Stimulated activated CD4-positive, alpha-beta T cell treated with anti-CD3 and anti-CD28 coated beads, Interleukin-2, amount 100 ng/mL, for 4 hours (primary cell): Measurements from ENCODE around the gene PBX3.

Source experiments
- DNase-seq: peaks from one replicate; pipeline ENCODE4 v3.0.0-alpha.2; 2020; ENCODE audit warnings: low read depth

The PBX3 gene

GRCh38 chr9:125977223-125977622, 230.1 kb downstream of the PBX3 start:
- DNase-seq = no peak

DNA sequence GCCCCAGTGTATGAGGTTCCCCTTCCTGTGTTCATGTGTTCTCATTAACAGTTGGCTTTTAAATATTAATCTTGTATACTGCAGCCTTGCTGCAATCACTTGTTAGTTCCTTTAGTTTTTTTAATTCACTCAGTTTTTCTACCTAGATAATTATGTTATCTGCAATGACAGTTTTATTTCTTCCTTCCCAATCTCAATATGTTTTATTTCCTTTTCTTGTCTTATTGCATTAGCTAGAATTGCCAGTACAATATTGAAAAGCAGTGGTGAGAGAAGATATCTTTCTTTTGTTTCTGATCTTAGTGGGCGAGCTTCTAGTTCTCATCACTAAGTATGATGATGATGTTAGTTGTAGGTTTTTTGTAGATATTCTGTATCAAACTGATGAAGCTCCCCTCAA, 232.2 kb downstream of the PBX3 start:
- no peak for DNase-seq

DNA sequence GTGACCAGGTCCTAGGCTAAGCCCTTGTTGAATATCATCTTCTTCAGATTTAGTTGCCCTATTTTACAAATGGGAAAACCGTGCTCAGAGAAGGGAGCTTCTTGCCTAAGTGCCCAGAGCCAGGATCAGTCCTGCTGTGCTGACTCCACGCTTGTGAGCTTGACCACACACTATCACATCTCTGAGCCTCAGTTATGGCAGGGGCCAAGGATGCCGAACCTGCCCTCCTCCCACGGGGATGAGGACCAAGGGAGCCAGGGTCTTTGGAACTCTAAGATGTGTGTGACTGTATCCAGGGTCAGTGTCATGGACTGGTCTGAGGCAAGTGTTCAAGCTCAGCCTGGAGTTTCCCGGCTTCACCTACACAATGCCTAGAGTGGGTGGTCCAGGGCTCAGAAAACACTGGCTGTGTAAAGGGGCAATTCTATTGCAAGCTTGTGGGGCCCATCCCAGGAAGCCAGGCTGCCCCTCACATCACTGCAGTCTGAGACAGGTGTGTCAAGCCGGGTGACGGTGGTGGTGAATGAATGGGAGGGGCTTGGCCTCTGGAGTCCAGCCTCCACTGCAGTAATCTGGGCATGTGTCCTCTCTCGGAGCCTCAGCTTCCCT, 235.7 kb downstream of the PBX3 start:
- DNase-seq = no peak

GRCh38 chr9:125983681-125984080, 236.5 kb downstream of the PBX3 start:
- DNase-seq = no peak

GRCh38 chr9:125984461-125984860, 237.3 kb downstream of the PBX3 start:
- DNase-seq = no peak

- DNase-seq = no peak
Measured at GRCh38 chr9:125985142-125985997, 238.2 kb downstream of the PBX3 start.

DNA sequence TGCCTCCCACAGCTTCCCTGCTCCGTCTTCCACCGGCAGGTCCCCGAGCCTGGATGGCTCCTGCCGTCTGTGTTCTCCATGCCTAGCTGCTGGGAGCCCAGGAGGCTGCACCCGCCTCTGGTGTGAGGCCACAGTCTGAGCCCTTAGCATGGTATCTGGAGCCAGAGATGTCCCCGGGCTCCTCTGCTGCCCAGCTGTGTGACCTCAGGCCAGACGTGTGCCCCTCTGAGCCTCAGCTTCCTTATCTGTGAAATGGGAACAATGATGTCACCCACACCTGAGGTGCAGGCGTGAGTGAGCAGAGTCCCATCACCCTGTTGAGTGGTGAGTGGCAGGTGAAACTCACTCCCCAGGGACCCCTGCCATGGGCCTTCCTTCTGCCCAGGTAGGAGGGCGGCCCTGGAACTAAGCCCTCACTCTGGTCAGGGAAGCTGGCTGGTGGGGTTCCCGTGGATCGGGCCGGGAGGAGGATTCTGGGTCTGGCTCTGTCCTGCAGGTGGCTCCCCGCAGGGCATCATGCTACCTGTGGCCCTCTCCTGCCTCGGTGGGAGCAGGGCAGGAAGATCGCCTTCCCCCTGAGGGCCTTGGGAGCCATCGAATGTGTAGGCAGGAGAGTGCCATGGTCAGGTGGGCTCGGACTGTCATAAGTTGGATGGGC, 239.0 kb downstream of the PBX3 start:
- DNase-seq = no peak

DNA sequence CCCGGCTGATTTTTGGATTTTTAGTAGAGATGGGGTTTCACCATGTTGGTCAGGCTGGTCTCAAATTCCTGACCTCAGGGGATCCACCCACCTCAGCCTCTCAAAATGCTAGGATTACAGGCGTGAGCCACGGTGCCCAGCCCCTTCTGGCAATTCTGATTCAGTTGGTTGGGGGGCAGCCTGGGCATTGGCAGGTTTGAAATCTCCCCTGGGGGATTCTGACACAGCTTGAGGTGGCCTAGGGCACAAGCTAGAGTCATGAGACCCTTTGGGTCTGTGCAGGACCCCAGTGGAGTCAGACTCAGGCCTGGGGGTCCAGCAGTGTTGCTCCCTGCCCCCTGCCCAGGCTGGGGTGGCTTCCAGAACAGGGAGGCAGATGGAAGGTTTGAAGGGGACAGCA, 239.8 kb downstream of the PBX3 start:
- no peak for DNase-seq

DNA sequence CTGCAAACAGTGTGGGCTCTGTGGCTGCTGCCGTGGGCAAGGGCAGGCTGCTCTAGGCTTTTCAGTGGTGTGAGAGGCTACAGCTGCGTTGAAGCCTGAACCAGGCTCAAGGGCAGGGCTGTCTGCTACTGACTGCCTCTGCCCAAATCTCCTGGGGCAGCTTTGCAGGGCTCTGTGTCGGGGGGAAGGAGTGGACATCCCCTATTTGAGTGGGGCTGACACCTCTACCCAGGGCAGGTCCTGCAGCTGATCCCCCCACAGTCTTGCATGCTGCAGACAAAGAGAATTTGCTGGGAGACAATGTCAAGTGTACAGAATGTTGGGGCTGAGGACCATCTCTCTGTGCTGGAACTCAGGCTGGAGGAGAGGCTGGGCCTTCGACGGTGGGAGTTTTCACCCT, 240.2 kb downstream of the PBX3 start:
- no peak for DNase-seq

DNA sequence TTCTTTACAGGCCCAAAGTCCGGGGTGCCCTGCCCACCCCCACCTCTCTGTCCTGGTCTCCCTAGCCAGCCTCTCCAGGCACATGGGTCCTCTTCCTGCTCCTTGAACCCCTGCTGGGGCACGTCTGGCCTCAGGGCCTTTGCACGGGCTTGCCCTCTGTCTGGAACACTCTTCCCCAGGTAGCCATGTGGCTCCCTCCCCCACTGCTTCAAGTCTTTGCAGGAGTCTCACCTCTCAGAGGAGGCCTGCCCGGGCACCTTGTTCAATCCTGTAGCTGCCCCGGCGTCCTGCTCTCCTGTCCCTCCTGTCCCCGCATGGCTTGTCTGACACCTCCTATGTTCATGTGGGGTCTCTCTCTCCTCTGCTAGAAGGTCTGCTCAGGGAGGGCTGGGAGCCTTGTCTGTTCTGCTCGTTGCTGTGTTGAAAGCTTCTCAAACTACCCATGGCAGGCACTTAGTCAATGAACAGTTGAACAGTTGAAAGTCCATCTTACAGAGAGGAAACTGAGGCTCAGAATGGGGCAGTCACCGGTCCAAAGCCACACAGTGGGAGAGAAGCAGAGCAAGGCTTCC, 241.4 kb downstream of the PBX3 start:
- no peak for DNase-seq

GRCh38 chr9:125989090-125989501, 241.9 kb downstream of the PBX3 start:
- no peak for DNase-seq

DNA sequence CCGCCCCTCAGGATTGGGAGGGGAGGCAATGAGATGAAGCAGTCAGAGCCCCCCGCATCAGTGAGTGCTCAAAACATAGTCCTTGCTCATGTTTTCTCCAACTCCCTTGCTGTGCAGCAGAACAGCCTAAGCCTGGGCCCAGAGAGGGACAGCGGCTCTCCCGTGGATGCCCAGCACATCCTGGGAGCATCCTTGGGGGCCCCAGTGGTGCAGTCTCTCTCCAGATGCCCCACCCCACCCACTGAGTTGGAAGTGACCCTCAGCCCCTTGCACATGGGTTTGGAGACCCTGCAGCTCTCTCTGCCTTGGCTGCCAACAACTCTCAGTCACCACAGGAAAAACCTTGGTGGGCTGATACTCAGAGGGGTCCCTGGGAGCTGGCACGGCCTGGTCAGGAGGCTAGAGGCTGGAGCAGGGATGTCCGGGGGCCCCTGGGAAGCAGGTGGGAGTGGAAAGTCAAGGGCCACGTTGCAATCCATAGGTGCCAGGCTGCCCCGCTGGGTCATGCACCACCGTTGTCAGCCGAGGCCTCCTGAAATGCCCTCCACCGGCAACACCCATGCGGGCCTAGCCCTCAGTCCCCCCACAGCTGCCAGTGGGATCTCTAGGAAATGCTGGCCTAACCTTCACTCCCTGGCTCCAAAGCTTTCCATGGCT, 242.5 kb downstream of the PBX3 start:
- DNase-seq = no peak

GRCh38 chr9:125990186-125990792, 243.1 kb downstream of the PBX3 start:
- DNase-seq = no peak

DNA sequence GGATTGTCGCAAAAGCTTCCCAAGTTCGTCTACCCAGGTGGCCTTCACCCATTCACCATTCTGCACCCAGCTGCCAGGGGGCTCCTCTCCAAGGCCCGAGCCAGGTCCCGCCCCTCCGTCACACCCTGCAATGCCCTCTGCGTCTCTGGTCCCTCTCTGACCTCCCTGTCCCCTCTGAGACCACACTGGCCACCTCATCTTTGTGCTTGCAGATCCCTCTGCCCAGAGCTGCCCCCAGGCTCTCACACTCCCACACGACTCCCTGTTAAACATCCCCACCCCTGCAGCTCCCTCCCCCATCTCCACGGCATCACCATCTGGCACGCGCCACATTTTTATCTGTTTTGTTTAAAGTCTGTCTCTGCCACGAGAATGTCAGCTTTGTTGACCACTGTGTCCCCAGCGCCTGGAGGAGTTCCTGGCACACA, 243.6 kb downstream of the PBX3 start:
- no peak for DNase-seq

DNA sequence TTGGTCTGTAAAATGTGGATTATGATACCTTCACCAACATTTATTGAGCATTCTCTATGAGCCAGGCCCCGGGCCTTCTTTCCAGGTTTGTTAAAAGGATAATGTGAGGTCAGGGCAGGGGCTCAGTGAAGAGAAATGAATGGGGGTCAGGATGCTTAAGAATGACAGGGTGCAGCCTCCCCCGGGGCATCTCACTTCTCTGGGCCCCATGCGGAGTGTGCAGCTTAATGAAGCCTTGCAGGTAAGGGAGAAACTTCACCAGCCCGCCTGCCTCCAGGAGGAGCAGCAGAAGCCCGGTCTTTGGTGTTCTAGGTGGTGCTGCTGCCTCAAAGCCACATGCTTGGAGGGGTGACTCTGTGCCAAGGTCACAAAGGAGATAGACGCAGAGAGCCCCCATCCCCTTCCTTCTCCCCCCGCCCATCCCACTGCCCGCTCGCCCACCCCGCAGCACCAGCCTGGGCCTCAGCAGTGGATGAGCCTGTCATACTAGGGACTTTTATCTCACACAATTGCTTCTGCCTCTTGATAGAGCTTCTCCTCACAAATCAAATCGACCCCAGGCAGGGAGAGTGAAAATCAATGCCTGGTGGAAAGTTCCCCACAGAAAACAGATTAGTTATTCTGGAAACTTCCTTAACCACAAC, 244.8 kb downstream of the PBX3 start:
- DNase-seq = no peak

DNA sequence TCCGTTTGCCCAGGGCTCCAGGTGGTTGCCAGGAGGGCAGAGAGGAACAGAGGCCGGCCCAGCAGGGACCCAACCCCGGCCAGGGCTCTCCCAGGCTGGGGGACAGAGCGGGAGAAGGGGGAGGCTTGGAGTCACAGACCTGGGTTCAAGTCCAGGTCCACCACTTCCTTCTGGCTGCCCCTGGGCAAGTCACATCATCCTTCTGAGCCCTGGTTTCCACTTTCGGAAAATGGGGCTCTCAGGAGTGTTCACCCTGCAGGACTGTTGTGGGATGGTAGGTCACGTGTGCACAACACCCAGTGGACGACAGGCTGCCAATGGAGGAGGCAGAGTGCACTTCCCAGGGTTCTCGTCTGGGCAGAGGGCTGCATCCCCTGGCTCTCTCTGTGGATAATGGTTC, 245.4 kb downstream of the PBX3 start:
- DNase-seq = no peak

- no peak for DNase-seq
Measured at GRCh38 chr9:125993466-125993865, 246.3 kb downstream of the PBX3 start.

GRCh38 chr9:125994066-125994943, 247.1 kb downstream of the PBX3 start:
- no peak for DNase-seq

DNA sequence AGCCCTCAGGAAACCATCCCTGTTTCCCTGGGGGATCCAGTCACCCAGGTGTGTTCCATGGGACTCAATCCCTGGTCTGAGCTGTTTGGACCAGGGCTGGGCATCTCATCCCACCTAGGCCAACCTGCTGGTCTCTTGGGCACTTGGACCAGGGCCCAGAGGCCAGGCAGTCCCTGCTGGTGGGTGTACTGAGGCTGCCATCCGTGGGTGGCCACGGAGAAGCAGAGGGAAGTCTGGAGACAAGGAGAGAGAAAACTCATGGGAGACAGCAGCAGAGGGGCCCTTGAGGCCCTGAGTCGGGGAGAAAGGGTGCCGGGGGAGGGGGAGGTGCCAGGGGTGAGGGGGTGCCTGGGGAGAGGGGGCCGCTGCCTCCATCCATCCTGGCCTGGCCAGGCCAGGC, 247.8 kb downstream of the PBX3 start:
- no peak for DNase-seq

- DNase-seq = no peak
Measured at GRCh38 chr9:125995706-125996105, 248.5 kb downstream of the PBX3 start.
